Measurements from ENCODE around the gene MICAL3. TPM values are rescaled to one million over a fixed set of nuclear protein-coding genes. Genes with fewer than 3 reads are reported as not detected.

Gene MICAL3
- polyA plus RNA-seq, 3 donors: 0.23 to 0.84 TPM; not detected in 1

GRCh38 chr22:17956630-17957029 lies 67.7 kb downstream of the MICAL3 start:
- H3K4me3 ChIP-seq (replicated peaks in 1 of 3; ENCODE audit: low read depth in 2 of 3, low read length in 3 of 3): no peak overlapping the region
- H3K9me3 Mint-ChIP-seq: peaks cover 0 to 1% (median 0%) of the 10 kb centered on the region in 7 donors
- no peaks in the 10 kb centered on the region for H3K9me3 ChIP-seq (replicated peaks in 1 of 2; ENCODE audit: control insufficient read depth in 1 of 2, insufficient read depth in 1 of 2, low read length in 2 of 2)
- intact Hi-C loops (cut with micrococcal nuclease): no loop called here
- H3K4me2 ChIP-seq (replicated peaks; ENCODE audit: extremely low read depth, low read length, poor library complexity, severe bottlenecking): no peak overlapping the region
- no peak overlapping the region for H3K27ac ChIP-seq (ENCODE audit: low read depth in 1 of 2, low read length in 2 of 2)
- H3K36me3 ChIP-seq (replicated peaks in 1 of 2; ENCODE audit: control insufficient read depth in 1 of 2, insufficient read depth in 2 of 2, low read length in 2 of 2): no peaks in the 10 kb centered on the region
- no peak overlapping the region for H2AFZ ChIP-seq (ENCODE audit: insufficient read depth, low read depth, low read length, poor library complexity, severe bottlenecking)
- H3K4me1 ChIP-seq (ENCODE audit: control insufficient read depth in 1 of 2, insufficient read depth in 2 of 2, low read length in 2 of 2): no peaks in the 10 kb centered on the region
- H4K20me1 ChIP-seq (ENCODE audit: insufficient read depth, low read length): no peaks in the 10 kb centered on the region
- TF ChIP-seq, protein P1, sequence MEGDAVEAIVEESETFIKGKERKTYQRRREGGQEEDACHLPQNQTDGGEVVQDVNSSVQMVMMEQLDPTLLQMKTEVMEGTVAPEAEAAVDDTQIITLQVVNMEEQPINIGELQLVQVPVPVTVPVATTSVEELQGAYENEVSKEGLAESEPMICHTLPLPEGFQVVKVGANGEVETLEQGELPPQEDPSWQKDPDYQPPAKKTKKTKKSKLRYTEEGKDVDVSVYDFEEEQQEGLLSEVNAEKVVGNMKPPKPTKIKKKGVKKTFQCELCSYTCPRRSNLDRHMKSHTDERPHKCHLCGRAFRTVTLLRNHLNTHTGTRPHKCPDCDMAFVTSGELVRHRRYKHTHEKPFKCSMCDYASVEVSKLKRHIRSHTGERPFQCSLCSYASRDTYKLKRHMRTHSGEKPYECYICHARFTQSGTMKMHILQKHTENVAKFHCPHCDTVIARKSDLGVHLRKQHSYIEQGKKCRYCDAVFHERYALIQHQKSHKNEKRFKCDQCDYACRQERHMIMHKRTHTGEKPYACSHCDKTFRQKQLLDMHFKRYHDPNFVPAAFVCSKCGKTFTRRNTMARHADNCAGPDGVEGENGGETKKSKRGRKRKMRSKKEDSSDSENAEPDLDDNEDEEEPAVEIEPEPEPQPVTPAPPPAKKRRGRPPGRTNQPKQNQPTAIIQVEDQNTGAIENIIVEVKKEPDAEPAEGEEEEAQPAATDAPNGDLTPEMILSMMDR (IDR thresholded peaks at IDR 0.05): no peak
- H3K4me1 Mint-ChIP-seq: no peaks in the 10 kb centered on the region
- H3K27me3 ChIP-seq (ENCODE audit: control insufficient read depth in 2 of 2, insufficient read depth in 2 of 2, low read length in 2 of 2): no peaks in the 10 kb centered on the region
- no peak for DNase-seq
- H3K36me3 Mint-ChIP-seq: no peaks in the 10 kb centered on the region
- no peak overlapping the region for H3K9ac ChIP-seq (ENCODE audit: insufficient read depth, low read length, poor library complexity, severe bottlenecking)
- no peaks in the 10 kb centered on the region for H3K79me2 ChIP-seq (ENCODE audit: insufficient read depth, low read length)
- no peak overlapping the region for H3K27ac Mint-ChIP-seq
- H3K27me3 Mint-ChIP-seq (ENCODE audit: low read depth in 3 of 3): peaks cover 0 to 2% (median 0%) of the 10 kb centered on the region in 3 donors
- H3K4me3 Mint-ChIP-seq: no peak overlapping the region
- 97% methylated on average over 4 of the region's 9 CpGs for WGBS (ENCODE audit: insufficient coverage)

DNA sequence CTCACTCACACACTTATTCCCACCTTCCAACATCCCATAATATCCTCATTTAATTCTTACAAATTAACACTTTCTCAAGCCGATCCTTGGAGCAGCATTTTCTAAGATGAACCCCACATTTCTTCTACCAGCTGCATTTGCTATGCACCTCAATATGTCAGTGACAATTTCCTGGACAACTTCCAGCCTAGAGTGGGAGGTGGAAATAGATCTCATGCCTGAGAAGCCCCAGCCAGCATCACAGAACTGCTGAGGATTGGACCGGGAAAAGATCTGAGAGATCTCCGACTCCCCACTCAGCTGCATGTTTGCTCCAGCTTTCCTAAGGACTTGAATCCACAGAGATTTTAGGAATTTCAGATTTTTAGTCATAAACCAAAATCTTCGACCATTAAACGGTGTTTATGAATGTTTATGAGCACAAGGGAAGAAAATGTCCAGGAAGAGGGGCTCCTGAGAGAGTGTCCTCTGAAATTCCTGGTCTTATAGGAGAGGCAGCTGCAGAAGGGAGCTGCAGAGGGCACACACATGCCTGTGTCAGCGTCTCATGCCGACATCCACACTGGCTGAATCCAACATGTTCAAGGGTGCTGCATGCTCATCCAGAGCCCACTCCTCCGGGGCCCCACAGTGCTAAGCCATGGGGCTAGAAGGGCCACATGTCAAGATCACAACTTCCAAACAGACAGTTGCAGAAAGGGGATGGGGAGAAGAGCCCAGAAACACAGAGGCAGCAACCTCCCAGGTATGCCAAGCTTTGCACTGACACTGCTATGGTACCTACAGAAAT lies 68.6 kb downstream of the MICAL3 start:
- H3K4me2 ChIP-seq (replicated peaks; ENCODE audit: extremely low read depth, low read length, poor library complexity, severe bottlenecking): no peak overlapping the region
- no peaks in the 10 kb centered on the region for H3K36me3 ChIP-seq (replicated peaks in 1 of 2; ENCODE audit: control insufficient read depth in 1 of 2, insufficient read depth in 2 of 2, low read length in 2 of 2)
- peaks cover 0 to 2% (median 0%) of the 10 kb centered on the region in 3 donors for H3K27me3 Mint-ChIP-seq (ENCODE audit: low read depth in 3 of 3)
- H3K4me1 Mint-ChIP-seq: peaks cover 4% of the 10 kb centered on the region
- no peak overlapping the region for H2AFZ ChIP-seq (ENCODE audit: insufficient read depth, low read depth, low read length, poor library complexity, severe bottlenecking)
- no peaks in the 10 kb centered on the region for H3K36me3 Mint-ChIP-seq
- TF ChIP-seq, protein P1 (IDR thresholded peaks at IDR 0.05): no peak
- no peaks in the 10 kb centered on the region for H3K4me1 ChIP-seq (ENCODE audit: control insufficient read depth in 1 of 2, insufficient read depth in 2 of 2, low read length in 2 of 2)
- 100% methylated on average over 6 of the region's 8 CpGs for WGBS (ENCODE audit: insufficient coverage)
- no peaks in the 10 kb centered on the region for H3K9me3 ChIP-seq (replicated peaks in 1 of 2; ENCODE audit: control insufficient read depth in 1 of 2, insufficient read depth in 1 of 2, low read length in 2 of 2)
- DNase-seq: no peak
- H3K79me2 ChIP-seq (ENCODE audit: insufficient read depth, low read length): no peaks in the 10 kb centered on the region
- intact Hi-C loops (cut with micrococcal nuclease): no loop called here
- H3K9ac ChIP-seq (ENCODE audit: insufficient read depth, low read length, poor library complexity, severe bottlenecking): no peak overlapping the region
- H3K27ac ChIP-seq (ENCODE audit: low read depth in 1 of 2, low read length in 2 of 2): no peak overlapping the region
- no peak overlapping the region for H3K4me3 Mint-ChIP-seq
- peaks cover 0 to 1% (median 0%) of the 10 kb centered on the region in 7 donors for H3K9me3 Mint-ChIP-seq
- no peak overlapping the region for H3K4me3 ChIP-seq (replicated peaks in 1 of 3; ENCODE audit: low read depth in 2 of 3, low read length in 3 of 3)
- no peaks in the 10 kb centered on the region for H3K27me3 ChIP-seq (ENCODE audit: control insufficient read depth in 2 of 2, insufficient read depth in 2 of 2, low read length in 2 of 2)
- no peaks in the 10 kb centered on the region for H4K20me1 ChIP-seq (ENCODE audit: insufficient read depth, low read length)
- H3K27ac Mint-ChIP-seq: no peak overlapping the region

Measured in CD14-positive monocyte (primary cell).